ENCODE results near the gene KCNH5. TPM values are rescaled to one million over a fixed set of nuclear protein-coding genes. Genes with fewer than 3 reads are reported as not detected.

Gene KCNH5
- total RNA-seq, 1 donor from 2014 or later = not detected

DNA sequence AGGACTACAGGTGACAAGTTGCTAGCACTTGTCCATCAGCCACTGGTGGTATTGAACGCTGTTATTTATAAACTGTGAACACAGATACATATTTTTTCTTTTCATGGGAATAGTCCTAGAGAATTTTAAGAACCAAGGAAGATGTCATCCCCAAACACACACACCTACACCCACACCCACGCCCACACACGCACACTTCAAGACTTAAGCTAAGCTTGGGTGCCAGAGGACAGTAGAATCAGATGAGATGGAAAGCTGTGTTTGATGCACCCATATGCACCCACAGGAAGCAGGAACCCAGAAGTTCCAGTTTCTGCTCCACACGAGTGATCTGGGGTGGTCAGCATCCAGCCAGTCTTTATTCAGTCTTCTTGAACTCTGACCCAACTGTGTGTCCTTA, 348.3 kb downstream of the KCNH5 start:
- Mint-ChIP-seq H3K27me3 (no peaks in the 10 kb centered on the region), H3K36me3 (ENCODE audit: low read depth) (no peaks in the 10 kb centered on the region), H3K4me1 (no peaks in the 10 kb centered on the region), H3K4me3 (no peak overlapping the region), H3K27ac (no peak overlapping the region), H3K9me3 (no peaks in the 10 kb centered on the region)
- POLR2A ChIA-PET = no interaction called here
- TF ChIP-seq, protein P1, sequence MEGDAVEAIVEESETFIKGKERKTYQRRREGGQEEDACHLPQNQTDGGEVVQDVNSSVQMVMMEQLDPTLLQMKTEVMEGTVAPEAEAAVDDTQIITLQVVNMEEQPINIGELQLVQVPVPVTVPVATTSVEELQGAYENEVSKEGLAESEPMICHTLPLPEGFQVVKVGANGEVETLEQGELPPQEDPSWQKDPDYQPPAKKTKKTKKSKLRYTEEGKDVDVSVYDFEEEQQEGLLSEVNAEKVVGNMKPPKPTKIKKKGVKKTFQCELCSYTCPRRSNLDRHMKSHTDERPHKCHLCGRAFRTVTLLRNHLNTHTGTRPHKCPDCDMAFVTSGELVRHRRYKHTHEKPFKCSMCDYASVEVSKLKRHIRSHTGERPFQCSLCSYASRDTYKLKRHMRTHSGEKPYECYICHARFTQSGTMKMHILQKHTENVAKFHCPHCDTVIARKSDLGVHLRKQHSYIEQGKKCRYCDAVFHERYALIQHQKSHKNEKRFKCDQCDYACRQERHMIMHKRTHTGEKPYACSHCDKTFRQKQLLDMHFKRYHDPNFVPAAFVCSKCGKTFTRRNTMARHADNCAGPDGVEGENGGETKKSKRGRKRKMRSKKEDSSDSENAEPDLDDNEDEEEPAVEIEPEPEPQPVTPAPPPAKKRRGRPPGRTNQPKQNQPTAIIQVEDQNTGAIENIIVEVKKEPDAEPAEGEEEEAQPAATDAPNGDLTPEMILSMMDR (IDR thresholded peaks at IDR 0.05) = no peak
- CTCF ChIA-PET = no interaction called here
- intact Hi-C loops (cut with micrococcal nuclease) = no loop called here
- DNase-seq (no peak), ATAC-seq (ENCODE audit: low read depth) (no peak)

DNA sequence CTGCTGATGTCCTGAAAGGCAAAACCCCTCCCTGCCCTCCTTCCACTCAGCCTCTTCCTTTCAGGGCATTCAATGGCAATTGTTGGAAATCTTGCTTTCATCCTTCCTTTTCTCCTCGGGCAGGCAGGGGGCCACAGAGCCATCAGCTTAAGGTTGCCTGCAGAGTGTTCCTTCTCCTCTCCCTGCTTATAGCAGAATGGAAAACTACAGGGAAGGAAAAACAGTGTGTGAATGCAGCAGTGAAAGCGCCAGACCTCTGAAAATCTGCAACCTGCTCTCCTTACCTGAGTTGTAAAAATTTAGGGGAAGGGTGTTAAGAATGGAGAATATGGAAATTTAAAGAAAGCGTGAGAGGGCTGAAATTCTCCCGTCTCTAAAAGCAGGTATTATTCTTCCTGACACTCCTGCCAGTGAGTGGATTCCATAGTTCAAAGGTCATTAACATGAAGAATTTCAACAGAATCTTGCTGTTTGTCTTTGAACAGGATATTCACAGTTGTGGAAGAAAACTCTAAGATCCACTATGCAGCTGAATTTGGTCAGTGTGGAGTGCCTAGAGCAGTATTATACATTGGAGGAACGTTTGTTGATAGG, 348.8 kb downstream of the KCNH5 start:
- no peaks in the 10 kb centered on the region for H3K4me1 Mint-ChIP-seq
- no peak overlapping the region for H3K27ac Mint-ChIP-seq
- H3K4me3 Mint-ChIP-seq = no peak overlapping the region
- intact Hi-C loops (cut with micrococcal nuclease) = no loop called here
- ATAC-seq (ENCODE audit: low read depth) (no peak), DNase-seq (no peak)
- TF ChIP-seq, protein P1 (IDR thresholded peaks at IDR 0.05) = no peak
- ChIA-PET POLR2A (no interaction called here), CTCF (no interaction called here)
- H3K9me3 Mint-ChIP-seq = no peaks in the 10 kb centered on the region
- H3K36me3 Mint-ChIP-seq (ENCODE audit: low read depth) = no peaks in the 10 kb centered on the region
- H3K27me3 Mint-ChIP-seq = no peaks in the 10 kb centered on the region

DNA sequence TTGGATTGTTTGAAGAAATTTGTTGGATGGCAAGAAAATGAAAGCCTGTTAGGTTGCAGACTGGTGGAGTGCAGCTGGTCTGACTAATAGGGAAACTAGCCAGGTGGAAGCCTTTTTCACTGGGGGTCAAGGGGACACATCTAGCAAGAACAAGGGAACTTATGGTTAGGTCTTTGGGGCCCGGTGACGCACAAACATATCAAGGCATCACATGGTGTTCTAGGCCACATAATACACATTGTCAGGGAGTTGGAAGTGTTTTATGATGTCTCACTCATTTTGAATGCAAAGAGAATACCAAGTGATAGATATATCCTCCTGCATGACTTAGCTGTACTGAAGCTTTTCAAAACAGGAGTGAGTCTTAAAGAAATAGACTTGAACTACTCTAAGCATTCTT, 351.2 kb downstream of the KCNH5 start:
- no peaks in the 10 kb centered on the region for H3K27me3 Mint-ChIP-seq
- ChIA-PET CTCF (no interaction called here), POLR2A (no interaction called here)
- peaks cover 2% of the 10 kb centered on the region for H3K9me3 Mint-ChIP-seq
- no peaks in the 10 kb centered on the region for H3K36me3 Mint-ChIP-seq (ENCODE audit: low read depth)
- ATAC-seq (ENCODE audit: low read depth) (no peak), DNase-seq (no peak)
- TF ChIP-seq, protein P1 (IDR thresholded peaks at IDR 0.05) = no peak
- H3K4me3 Mint-ChIP-seq = no peak overlapping the region
- intact Hi-C loops (cut with micrococcal nuclease) = no loop called here
- H3K4me1 Mint-ChIP-seq = no peaks in the 10 kb centered on the region
- H3K27ac Mint-ChIP-seq = no peak overlapping the region

DNA sequence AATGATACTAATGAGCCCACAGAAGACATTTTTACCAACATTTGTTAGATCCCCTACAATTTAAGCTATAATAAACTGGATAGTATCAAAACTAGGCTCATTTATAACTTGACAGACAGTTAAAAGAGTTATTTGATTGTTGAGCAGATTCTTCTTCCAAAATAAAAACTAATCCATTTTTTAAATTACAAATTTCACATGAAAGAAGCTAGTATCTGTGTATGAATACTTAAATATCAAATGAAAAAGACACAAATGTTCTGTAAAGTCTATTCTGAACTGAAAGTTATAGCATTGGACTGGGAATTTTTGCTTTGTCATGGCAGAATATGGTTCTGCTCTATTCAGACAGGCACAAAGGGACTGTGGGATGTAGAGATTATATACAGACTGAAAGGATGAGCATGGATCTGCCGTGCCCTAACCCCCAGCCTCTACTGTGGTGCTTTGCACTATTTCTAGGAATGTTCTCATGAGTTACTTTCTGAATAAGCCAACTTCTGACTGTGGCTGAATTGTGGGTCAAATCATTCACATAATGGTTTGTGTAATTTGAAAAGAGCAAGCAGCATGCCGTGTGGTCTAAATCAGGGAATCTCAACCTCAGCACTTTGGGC, 352.7 kb downstream of the KCNH5 start:
- DNase-seq (no peak), ATAC-seq (ENCODE audit: low read depth) (no peak)
- TF ChIP-seq, protein P1 (IDR thresholded peaks at IDR 0.05) = no peak
- intact Hi-C loops (cut with micrococcal nuclease) = no loop called here
- Mint-ChIP-seq H3K9me3 (peaks cover 6% of the 10 kb centered on the region), H3K36me3 (ENCODE audit: low read depth) (no peaks in the 10 kb centered on the region), H3K4me3 (no peak overlapping the region), H3K4me1 (no peaks in the 10 kb centered on the region), H3K27ac (no peak overlapping the region), H3K27me3 (no peaks in the 10 kb centered on the region)
- ChIA-PET CTCF (no interaction called here), POLR2A (no interaction called here)

DNA sequence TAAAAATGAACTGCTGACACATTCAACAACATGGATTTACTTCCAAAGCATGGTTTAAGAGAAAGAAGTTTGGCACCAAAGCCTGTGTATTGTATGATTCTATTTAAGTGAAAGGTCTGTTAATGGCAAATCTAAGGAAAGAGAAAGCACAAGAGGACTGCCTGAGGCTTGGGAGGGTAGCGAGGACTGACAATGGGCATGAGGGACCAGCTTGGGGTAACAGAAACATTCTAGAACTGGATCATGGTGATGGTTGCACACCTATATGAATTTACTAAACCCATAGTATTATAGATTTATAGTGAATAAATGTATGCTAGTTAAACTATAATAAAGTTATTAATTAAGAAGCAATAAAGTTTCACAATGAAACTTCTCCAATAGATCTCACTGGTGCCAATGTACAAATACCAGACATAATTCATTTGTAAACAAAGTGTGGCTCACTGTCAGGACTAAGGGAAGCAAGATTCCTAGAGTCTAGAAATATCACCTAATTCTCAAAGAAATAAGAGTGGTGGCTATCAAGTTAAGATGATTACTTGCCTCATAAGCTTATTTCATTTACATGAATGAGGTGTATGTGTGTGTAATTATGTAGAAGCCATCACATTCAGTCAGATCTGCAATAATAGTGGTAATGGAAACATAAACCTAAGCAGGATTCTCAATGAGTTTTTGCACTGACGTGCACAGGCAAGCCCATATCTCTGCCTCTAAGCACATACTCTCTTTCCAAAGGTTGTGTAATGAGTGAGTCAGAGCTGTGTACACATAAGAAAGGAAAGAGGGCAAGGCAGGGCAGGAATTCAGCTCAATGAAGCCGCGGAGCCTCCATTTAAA, 353.4 kb downstream of the KCNH5 start:
- no peak for ATAC-seq (ENCODE audit: low read depth)
- POLR2A ChIA-PET = no interaction called here
- DNase-seq = no peak
- intact Hi-C loops (cut with micrococcal nuclease) = no loop called here
- CTCF ChIA-PET = no interaction called here
- H3K4me1 Mint-ChIP-seq = no peaks in the 10 kb centered on the region
- H3K9me3 Mint-ChIP-seq = peaks cover 6% of the 10 kb centered on the region
- no peaks in the 10 kb centered on the region for H3K36me3 Mint-ChIP-seq (ENCODE audit: low read depth)
- H3K4me3 Mint-ChIP-seq = no peak overlapping the region
- H3K27ac Mint-ChIP-seq = no peak overlapping the region
- TF ChIP-seq, protein P1 (IDR thresholded peaks at IDR 0.05) = no peak
- no peaks in the 10 kb centered on the region for H3K27me3 Mint-ChIP-seq
